Measurements from ENCODE around the gene PTPRZ1.
A peak's percentile ranks its signal among the peaks of the same experiment; 100 is the strongest.

Gene PTPRZ1

GRCh38 chr7:122055073-122055472, 182.1 kb downstream of the PTPRZ1 start:
- DNase-seq (ENCODE audit: low spot score) = no peak

DNA sequence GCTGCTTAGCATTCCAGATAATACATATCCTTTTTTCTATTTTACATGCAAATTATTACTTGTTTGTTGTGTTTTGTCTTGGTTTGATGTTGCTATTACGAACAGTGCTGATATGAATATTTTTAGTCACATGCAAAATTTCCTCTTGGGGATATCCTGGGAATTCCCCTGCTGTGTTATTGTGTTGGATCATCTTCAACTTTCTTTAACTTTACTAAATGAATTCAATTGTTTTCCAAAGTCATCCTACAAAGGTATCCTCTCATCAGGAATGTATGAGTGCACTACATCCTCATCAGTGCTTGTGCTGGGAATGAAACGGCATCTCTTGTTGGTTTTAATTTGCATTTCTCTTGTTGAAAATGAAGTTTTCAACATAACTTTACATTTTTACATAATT, 184.0 kb downstream of the PTPRZ1 start:
- DNase-seq (ENCODE audit: low spot score) = no peak

- DNase-seq (ENCODE audit: low spot score) = no peak
Measured at GRCh38 chr7:122059542-122059941, 186.6 kb downstream of the PTPRZ1 start.

GRCh38 chr7:122063146-122063545, 190.2 kb downstream of the PTPRZ1 start:
- DNase-seq (ENCODE audit: low spot score) = no peak

DNA sequence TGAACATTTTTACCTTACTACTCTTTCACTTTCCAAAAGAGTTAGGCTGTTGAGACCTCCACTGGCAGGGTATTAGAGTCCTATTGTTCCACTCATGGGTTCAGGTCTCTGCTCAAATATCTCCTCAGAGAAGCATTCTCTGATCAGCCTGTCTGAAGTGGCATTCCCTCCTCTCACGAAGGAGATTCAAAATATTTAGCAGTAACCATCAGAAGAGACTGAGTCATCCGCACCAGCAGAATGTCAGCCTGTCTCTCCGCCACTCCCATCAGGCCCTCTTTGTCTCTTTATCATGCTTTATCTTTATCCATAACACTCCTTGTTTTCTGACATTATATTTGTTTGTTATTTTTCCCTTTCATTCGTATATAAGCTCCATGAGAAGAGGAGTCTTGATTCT, 192.0 kb downstream of the PTPRZ1 start:
- DNase-seq (ENCODE audit: low spot score) = no peak

DNA sequence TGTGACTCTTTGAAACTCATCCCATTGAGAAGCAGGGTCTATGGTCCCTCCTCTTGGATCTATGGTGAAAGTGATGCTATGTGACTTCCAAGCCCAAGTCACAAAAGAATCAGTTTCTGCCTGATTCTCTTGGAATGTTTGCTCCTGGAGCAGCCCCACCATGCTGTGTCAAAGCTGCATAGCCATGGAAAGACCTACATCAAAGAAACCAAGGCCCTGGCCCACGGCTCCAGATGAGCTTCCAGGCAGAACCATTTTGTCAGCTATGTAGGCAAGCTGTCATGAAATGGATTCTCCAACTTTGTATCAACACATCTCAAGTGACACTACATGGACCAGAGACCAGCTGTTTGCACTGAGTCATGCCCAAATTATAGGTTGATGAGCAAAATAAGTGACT, 194.1 kb downstream of the PTPRZ1 start:
- DNase-seq (ENCODE audit: low spot score) = no peak

- no peak for DNase-seq (ENCODE audit: low spot score)
Measured at GRCh38 chr7:122068046-122068445, 195.1 kb downstream of the PTPRZ1 start.

- no peak for DNase-seq (ENCODE audit: low spot score)
Measured at GRCh38 chr7:122068999-122069398, 196.0 kb downstream of the PTPRZ1 start.

- DNase-seq (ENCODE audit: low spot score) = no peak
Measured at GRCh38 chr7:122070062-122070461, 197.1 kb downstream of the PTPRZ1 start.

- no peak for DNase-seq (ENCODE audit: low spot score)
Measured at GRCh38 chr7:122070834-122071233, 197.9 kb downstream of the PTPRZ1 start.

DNA sequence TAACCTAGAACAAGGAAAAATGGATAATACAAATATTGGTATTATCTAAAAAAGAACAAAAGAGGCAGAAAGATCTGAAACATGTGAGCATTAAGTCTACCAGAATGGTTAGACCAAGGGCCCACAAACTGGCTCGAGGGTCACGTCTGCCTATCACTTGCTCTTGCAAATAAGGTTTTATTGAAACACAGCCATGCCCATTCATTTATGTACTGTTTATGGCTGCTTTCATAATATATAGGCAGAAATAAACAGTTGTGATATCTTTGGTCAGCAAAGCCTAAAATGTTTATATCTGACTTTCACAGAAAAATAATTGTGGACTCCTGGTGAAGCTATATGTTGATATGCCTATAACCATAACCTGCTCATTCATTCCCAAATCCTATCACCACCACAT, 199.3 kb downstream of the PTPRZ1 start:
- no peak for DNase-seq (ENCODE audit: low spot score)

- DNase-seq (ENCODE audit: low spot score) = no peak
Measured at GRCh38 chr7:122072924-122073599, 200.1 kb downstream of the PTPRZ1 start.

DNA sequence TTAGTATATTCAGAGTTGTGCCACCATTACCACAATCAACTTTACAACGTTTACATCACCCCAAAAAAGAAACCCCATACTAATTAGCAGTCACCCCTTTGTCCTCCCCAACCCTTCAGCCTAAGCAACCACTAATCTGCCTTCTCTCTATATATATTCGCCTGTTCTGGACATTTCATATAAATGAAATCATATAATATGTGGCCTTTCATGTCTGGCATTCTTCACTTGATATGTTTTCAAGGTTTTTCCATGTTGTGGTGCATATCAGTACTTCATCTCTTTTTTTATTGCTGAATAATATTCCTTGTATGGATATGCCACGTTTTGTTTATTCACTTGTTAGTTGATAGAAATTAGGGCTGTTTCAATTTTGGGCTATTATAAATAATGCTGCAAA, 200.7 kb downstream of the PTPRZ1 start:
- no peak for DNase-seq (ENCODE audit: low spot score)

- DNase-seq (ENCODE audit: low spot score) = no peak
Measured at GRCh38 chr7:122082160-122082559, 209.2 kb downstream of the PTPRZ1 start.

DNA sequence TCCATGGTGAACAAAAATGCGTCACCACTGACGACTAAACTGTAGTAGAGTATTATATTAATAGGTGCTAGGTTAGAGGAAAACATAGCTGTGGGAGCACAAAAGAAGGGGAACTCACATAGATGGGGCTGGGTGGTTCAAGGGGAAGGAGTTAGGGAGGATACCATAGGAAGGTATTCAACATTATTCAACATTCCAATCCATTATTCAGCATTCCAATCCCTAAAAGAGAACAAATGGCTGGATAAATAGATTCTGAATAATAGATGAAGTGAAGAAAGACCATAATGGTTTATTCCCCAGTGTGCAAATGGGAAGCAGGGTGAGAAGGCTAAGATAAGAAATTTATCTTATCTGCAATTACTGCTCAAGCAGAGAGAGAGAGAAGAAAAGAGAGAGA, 209.7 kb downstream of the PTPRZ1 start:
- no peak for DNase-seq (ENCODE audit: low spot score)

DNA sequence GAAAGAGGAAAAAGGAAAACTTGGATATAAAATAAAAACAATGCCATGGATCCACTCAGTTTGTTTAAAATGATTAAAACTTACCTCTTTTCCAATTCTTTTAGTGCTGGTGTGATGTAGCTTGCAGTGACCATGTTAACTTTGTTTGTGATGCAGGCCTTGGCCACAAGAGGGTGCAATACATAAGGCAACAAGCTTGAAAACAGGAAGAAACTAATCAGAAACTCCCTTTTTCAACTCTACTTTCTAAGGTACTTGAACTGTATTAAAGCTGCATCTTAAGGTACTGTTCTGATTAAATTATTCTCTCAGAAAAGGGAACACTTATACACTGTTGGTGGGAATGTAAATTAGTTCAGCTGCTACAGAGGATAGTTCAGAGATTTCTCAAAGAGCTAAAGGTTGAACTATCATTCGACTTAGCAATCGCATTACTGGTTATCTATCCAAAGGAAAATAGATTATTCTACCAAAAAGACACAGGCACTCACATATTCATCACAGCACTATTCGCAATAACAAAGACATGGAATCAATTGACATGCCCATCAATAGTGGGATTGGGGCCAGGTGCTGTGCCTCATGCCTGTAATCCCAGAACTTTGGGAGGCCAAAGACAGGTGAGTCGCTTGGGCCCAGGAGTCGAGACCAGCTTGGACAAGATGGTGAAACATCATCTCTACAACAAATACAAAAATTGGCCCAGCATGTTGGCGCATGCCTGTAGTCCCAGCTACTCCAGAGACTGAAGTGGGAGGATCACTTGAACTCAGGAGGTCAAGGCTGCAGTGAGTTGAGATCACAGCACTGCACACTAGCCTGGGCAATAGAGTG, 220.2 kb downstream of the PTPRZ1 start:
- peak; percentile 50 for DNase-seq (ENCODE audit: low spot score)

GRCh38 chr7:122094549-122094948, 221.6 kb downstream of the PTPRZ1 start:
- no peak for DNase-seq (ENCODE audit: low spot score)

DNA sequence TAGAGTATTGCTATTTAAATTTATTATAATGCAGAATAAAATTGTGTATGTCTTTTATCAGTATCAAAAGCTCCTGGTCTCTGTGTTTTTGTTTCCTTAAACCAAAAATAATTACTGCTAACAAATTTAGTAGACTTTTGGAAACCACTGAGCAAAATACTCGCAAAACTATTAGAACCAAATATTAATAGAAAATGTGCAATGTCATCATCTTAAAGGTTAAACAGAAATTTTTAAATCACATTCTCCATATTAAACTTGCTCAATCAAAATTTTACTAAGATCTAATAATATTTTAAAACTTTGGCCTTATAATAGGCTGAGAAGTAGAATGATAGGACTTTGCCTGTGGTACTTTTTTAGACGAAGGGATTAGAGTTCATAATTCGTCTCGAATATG, 222.7 kb downstream of the PTPRZ1 start:
- no peak for DNase-seq (ENCODE audit: low spot score)

GRCh38 chr7:122100021-122100420, 227.1 kb downstream of the PTPRZ1 start:
- DNase-seq (ENCODE audit: low spot score) = no peak

GRCh38 chr7:122103064-122103463, 230.1 kb downstream of the PTPRZ1 start:
- no peak for DNase-seq (ENCODE audit: low spot score)
